Activated T-helper 1 cell treated with Interleukin-2 at 50 U/mL for 16 hours (primary cell): ENCODE data around the gene MPST.

ENCODE experiments used
- DNase-seq: peaks from one replicate; pipeline ENCODE4 v3.0.0-alpha.2; 2020; ENCODE audit warnings: low read depth

MPST gene

GRCh38 chr22:37079158-37079557 is 59.6 kb downstream of the MPST start:
- no peak for DNase-seq
